Fibroblast of lung (primary cell): ENCODE results near the gene DMXL1. TPM values are rescaled to one million over a fixed set of nuclear protein-coding genes. Genes with fewer than 3 reads are reported as not detected.
A peak's percentile ranks its signal among the peaks of the same experiment; 100 is the strongest.

Experiments
- DNase-seq, 2 donors: peaks; one replicate each; pipeline versions ENCODE4 v3.0.0 to v3.0.0-alpha.2; 2010; ENCODE audit warnings: low read depth in 2 of 2
- H2AFZ ChIP-seq: 2 replicates; pipeline ENCODE4 v1.5.1; 2012; ENCODE audit warnings: low read length, control low read depth, inconsistent platforms
- H3K27ac ChIP-seq: 2 replicates; pipeline ENCODE4 v1.5.1; 2011; ENCODE audit warnings: low read length, control low read depth; ENCODE audit not compliant: insufficient read depth
- H3K27me3 ChIP-seq: 2 replicates; pipeline ENCODE4 v1.5.1; 2011; ENCODE audit warnings: mild to moderate bottlenecking, low read length; ENCODE audit not compliant: control insufficient read depth, insufficient read depth
- H3K36me3 ChIP-seq: 2 replicates; pipeline ENCODE4 v1.5.1; 2011; ENCODE audit warnings: low read length; ENCODE audit not compliant: control insufficient read depth, insufficient read depth
- H3K4me1 ChIP-seq: 2 replicates; pipeline ENCODE4 v1.5.1; 2011; ENCODE audit warnings: low read length; ENCODE audit not compliant: control insufficient read depth, insufficient read depth; ENCODE audit errors: extremely low read depth
- H3K4me2 ChIP-seq: 2 replicates; pipeline ENCODE4 v1.5.1; 2011; ENCODE audit warnings: low read length, control low read depth; ENCODE audit not compliant: insufficient read depth; ENCODE audit errors: extremely low read depth
- H3K4me3 ChIP-seq, 4 experiments: fragments of 200-600 bp in 1 of 4; sonication (generic) in 1 of 4; replicated peaks in 1 of 4; 2 replicates each; pipeline ENCODE4 v1.5.1; 2011 to 2016; ENCODE audit warnings: low read length in 4 of 4, low read depth in 3 of 4, mild to moderate bottlenecking in 3 of 4, control low read depth in 2 of 4, inconsistent platforms in 1 of 4, mixed read lengths in 1 of 4; ENCODE audit not compliant: insufficient read depth in 1 of 4; ENCODE audit errors: control extremely low read depth in 1 of 4
- H3K79me2 ChIP-seq: 2 replicates; pipeline ENCODE4 v1.5.1; 2012; ENCODE audit warnings: mild to moderate bottlenecking, low read length, inconsistent platforms; ENCODE audit not compliant: control insufficient read depth, insufficient read depth
- H3K9ac ChIP-seq: 2 replicates; pipeline ENCODE4 v1.5.1; 2011; ENCODE audit warnings: mild to moderate bottlenecking, low read length, control low read depth; ENCODE audit not compliant: insufficient read depth
- H3K9me3 ChIP-seq: 2 replicates; pipeline ENCODE4 v1.5.1; 2012; ENCODE audit warnings: low read depth, low read length; ENCODE audit not compliant: control insufficient read depth, insufficient read depth
- H4K20me1 ChIP-seq: 2 replicates; pipeline ENCODE4 v1.5.1; 2011; ENCODE audit warnings: low read length; ENCODE audit not compliant: control insufficient read depth, insufficient read depth; ENCODE audit errors: extremely low read depth
- EZH2 ChIP-seq: IDR thresholded peaks from 2 replicates; pipeline ENCODE4 v1.5.1; 2012; ENCODE audit warnings: low read length, control low read depth, mild to moderate bottlenecking; ENCODE audit errors: missing control alignments
- polyA plus RNA-seq, 2 donors: library from polyadenylated mRNA; depleted of rRNA in 1 of 2; stranded (reverse) in 1 of 2; unstranded in 1 of 2; fragments of >200 nt; gene quantifications; 2 replicates each; pipeline ENCODE4 v1.2.1, GENCODE V29; 2011 to 2012; ENCODE audit warnings: missing spikeins in 1 of 2
- total RNA-seq: library from RNA; depleted of rRNA; stranded (reverse); fragments of >200 nt; gene quantifications from 2 replicates; pipeline ENCODE4 v1.2.1, GENCODE V29; 2014
- TF ChIP-seq, protein P1 (sequence below), 2 donors: IDR thresholded peaks in 1 of 2; conservative IDR thresholded peaks in 1 of 2; 1 replicate in 1 of 2; 2 replicates in 1 of 2; pipeline ENCODE4 v1.5.1; 2011 to 2012; ENCODE audit warnings: low read length in 2 of 2, control low read depth in 1 of 2, inconsistent platforms in 1 of 2, low read depth in 1 of 2, mild to moderate bottlenecking in 1 of 2

Gene DMXL1
- total and polyA plus RNA-seq, 2 donors (not counting 1 experiment from before 2014, with no cell fraction given), result 21.1 to 59.5 TPM

DNA sequence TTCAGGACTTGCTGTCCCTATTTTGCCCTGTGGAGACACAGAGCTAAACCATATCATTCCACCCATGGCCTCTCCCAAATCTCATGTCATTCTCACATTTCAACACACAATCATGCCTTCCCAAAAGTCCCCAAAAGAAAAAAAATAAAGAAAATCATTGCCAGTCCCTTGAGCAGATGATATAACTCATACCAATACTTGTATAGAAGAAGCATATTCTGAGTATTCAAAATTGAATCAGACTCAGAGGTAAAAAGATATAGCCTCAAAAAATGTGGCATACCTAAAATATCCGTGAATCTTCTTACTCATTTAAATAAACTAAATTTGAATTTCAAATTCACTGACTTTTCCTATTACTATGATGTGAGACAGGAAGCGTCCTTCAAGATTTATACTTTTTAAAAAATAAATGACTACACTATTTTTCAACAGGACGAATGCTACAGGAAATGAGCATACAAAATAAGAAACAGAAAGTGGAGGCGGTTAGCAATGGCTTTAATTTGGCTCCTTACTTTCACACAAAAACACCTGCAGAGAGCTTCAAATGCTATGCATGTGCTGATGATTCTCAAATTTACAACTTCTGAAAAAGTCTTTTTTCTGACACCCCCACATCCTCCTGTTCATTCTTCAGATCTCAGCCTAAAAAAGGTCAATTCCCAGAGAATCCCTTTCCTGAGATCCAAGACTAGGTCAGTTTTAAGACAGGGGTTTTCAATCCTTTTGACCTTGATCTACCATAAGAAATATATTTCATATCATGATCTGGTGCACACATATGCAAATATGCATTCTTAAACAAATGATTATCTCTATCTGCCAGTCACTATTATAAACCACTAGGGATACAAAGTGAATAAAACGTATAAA, 39.6 kb upstream of the DMXL1 start:
- Histone ChIP-seq H3K9me3 (no peaks in the 10 kb centered on the region), H3K27me3 (no peaks in the 10 kb centered on the region), H4K20me1 (no peaks in the 10 kb centered on the region), H3K79me2 (no peaks in the 10 kb centered on the region), H3K4me1 (no peaks in the 10 kb centered on the region), H3K27ac (no peak overlapping the region), H3K4me2 (no peak overlapping the region), H3K4me3 (no peak overlapping the region), H2AFZ (no peak overlapping the region), H3K36me3 (no peaks in the 10 kb centered on the region), H3K9ac (no peak overlapping the region)
- no peak for DNase-seq
- no peak for TF ChIP-seq EZH2
- TF ChIP-seq, protein P1, sequence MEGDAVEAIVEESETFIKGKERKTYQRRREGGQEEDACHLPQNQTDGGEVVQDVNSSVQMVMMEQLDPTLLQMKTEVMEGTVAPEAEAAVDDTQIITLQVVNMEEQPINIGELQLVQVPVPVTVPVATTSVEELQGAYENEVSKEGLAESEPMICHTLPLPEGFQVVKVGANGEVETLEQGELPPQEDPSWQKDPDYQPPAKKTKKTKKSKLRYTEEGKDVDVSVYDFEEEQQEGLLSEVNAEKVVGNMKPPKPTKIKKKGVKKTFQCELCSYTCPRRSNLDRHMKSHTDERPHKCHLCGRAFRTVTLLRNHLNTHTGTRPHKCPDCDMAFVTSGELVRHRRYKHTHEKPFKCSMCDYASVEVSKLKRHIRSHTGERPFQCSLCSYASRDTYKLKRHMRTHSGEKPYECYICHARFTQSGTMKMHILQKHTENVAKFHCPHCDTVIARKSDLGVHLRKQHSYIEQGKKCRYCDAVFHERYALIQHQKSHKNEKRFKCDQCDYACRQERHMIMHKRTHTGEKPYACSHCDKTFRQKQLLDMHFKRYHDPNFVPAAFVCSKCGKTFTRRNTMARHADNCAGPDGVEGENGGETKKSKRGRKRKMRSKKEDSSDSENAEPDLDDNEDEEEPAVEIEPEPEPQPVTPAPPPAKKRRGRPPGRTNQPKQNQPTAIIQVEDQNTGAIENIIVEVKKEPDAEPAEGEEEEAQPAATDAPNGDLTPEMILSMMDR (conservative IDR thresholded peaks at IDR 0.05 in 1 of 2, IDR thresholded peaks at IDR 0.05 in 1 of 2; ENCODE audit: low read depth in 1 of 2, low read length in 2 of 2), result no peak

DNA sequence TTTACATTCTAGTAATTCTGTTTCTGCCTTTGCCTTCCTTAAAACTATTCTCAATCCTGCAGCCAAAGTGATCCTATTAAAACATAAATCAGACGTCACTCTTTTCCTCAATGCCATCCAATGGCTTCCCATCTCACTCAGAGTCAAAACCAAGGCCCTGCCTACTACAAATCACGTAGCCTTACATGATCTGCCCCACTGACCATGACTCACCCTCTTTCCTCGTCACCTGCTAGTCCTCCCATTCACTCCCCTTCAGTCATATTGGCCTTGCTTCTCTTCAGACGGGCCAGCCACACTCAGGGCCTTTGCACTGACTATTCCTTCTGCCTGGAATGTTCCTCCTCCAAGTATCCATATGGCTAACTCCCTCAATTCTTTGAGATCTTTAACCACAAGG, 39.0 kb upstream of the DMXL1 start:
- Histone ChIP-seq H3K27ac (no peak overlapping the region), H2AFZ (no peak overlapping the region), H3K4me1 (no peaks in the 10 kb centered on the region), H3K36me3 (no peaks in the 10 kb centered on the region), H3K4me2 (no peak overlapping the region), H3K9ac (no peak overlapping the region), H4K20me1 (no peaks in the 10 kb centered on the region), H3K27me3 (no peaks in the 10 kb centered on the region), H3K4me3 (no peak overlapping the region), H3K9me3 (no peaks in the 10 kb centered on the region), H3K79me2 (no peaks in the 10 kb centered on the region)
- no peak for TF ChIP-seq EZH2
- TF ChIP-seq, protein P1 (conservative IDR thresholded peaks at IDR 0.05 in 1 of 2, IDR thresholded peaks at IDR 0.05 in 1 of 2; ENCODE audit: low read depth in 1 of 2, low read length in 2 of 2), result no peak
- DNase-seq, result peak in 1 of 2 donors; percentile 17

DNA sequence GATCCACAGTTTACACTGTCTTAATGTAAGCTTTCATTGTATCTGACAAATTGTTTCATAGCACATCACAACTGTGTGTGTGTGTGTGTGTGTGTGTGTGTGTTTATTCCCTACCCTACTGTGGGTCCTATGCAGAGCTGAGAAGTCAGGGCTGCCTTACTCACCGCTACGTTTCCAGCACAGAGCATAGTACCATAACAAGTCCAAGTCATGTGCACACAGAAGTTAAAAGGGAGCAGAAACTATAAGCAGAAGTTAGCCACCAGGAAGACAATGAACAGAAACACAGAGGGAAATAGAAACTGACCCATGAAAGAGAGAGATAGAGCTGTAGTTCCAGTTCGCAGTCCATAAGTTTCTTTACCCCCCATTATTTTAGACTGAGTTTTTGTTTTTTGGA, 38.2 kb upstream of the DMXL1 start:
- H3K36me3 ChIP-seq, result no peaks in the 10 kb centered on the region
- TF ChIP-seq EZH2, result no peak
- TF ChIP-seq, protein P1 (conservative IDR thresholded peaks at IDR 0.05 in 1 of 2, IDR thresholded peaks at IDR 0.05 in 1 of 2; ENCODE audit: low read depth in 1 of 2, low read length in 2 of 2), result no peak

More for the DNA sequence above, 38.2 kb upstream of the DMXL1 start:
- Histone ChIP-seq H3K4me1 (no peaks in the 10 kb centered on the region), H3K9ac (no peak overlapping the region), H3K27ac (no peak overlapping the region), H3K27me3 (no peaks in the 10 kb centered on the region), H3K4me3 (no peak overlapping the region), H3K9me3 (no peaks in the 10 kb centered on the region), H3K79me2 (no peaks in the 10 kb centered on the region), H2AFZ (no peak overlapping the region), H4K20me1 (no peaks in the 10 kb centered on the region), H3K4me2 (no peak overlapping the region)
- no peak for DNase-seq
